Tibial nerve (tissue), 3 donors: Measurements from ENCODE around the gene HSPG2.

Experiments used
- POLR2A ChIP-seq, 2 donors: fragments of 450-650 bp; IDR thresholded peaks; one replicate each; pipeline ENCODE4 v1.6.1; 2017; ENCODE audit warnings: antibody characterized with exemption in 2 of 2, mild to moderate bottlenecking in 2 of 2, moderate library complexity in 2 of 2
- TF ChIP-seq, protein P1 (sequence below), 5 experiments: fragments of 200-600 bp in 3 of 5; fragments of 450-650 bp in 2 of 5; sonication (generic) in 3 of 5; IDR thresholded peaks; one replicate each; pipeline ENCODE4 v1.5.1; 2016 to 2019; ENCODE audit warnings: antibody characterized with exemption in 5 of 5, mild to moderate bottlenecking in 3 of 5, moderate library complexity in 2 of 5

DNA sequence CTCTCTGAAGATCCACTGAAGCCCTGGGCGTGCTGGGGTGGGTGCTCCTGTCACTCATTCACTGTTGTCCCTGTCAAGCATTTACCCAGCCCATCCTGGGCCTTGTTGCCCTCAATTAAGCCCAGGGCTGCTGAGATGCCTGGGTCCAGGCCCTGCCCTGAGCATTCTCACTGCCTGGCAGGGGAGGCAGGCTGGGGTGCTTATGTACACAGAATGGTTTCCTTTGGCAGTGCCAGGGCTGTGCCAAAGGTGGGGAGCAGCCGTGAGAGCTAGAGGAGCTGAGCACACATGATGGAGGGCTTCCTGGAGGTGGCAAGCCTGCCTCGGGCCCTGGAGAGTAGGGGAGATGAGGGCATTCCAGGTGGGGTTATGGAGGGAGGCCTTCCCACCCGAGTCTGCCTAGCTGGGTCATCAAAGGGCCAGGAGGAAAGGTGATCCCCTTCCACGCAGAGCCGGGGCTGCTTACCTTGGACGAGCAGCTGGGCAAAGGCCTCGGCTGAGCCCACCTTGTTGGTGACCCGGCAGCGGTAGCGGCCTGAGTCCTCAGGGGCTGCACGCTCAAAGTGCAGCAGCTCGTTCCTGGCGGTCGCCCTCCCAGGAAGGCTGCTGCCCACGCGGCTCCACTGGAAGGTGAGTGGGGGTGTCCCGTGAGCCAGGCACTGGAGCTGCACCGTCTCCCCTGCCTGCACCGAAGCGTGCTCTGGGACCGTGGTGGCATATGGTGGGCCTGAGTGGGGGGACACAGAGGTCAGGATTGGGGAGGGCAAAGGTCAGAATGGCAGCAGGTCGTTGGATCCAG is 98.6 kb downstream of the HSPG2 start:
- no peak for TF ChIP-seq POLR2A (IDR thresholded peaks at IDR 0.05)
- TF ChIP-seq, protein P1, sequence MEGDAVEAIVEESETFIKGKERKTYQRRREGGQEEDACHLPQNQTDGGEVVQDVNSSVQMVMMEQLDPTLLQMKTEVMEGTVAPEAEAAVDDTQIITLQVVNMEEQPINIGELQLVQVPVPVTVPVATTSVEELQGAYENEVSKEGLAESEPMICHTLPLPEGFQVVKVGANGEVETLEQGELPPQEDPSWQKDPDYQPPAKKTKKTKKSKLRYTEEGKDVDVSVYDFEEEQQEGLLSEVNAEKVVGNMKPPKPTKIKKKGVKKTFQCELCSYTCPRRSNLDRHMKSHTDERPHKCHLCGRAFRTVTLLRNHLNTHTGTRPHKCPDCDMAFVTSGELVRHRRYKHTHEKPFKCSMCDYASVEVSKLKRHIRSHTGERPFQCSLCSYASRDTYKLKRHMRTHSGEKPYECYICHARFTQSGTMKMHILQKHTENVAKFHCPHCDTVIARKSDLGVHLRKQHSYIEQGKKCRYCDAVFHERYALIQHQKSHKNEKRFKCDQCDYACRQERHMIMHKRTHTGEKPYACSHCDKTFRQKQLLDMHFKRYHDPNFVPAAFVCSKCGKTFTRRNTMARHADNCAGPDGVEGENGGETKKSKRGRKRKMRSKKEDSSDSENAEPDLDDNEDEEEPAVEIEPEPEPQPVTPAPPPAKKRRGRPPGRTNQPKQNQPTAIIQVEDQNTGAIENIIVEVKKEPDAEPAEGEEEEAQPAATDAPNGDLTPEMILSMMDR (IDR thresholded peaks at IDR 0.05) = no peak
